ENCODE measurements around the gene FHIP1B.

The FHIP1B gene

DNA sequence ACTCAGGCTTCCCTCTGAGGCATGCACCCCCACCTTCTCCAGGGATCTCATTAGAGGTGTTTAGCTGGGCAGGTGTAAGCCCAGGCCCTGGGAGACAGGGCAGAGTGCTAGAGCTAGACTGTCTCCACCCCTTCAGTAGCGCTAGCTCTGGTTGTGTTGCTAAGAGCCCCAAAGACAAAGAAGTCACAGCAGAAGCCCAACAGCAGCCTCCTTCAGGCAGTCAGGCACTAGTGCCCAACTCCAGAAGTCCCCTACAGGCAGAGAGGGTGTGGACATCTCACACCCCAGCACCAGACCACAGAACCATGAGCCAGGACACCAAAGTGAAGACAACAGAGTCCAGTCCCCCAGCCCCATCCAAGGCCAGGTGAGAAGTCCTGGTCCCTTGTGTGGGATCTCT is 4.5 kb upstream of the FHIP1B start, which contains the start of gene CNGA4:
Gene CNGA4, plus strand, starts transcription at position 188 of the 400 bp plus-strand sequence. Its CDS starts 118 bp downstream, at position 306.
- no peak for DNase-seq

DNA sequence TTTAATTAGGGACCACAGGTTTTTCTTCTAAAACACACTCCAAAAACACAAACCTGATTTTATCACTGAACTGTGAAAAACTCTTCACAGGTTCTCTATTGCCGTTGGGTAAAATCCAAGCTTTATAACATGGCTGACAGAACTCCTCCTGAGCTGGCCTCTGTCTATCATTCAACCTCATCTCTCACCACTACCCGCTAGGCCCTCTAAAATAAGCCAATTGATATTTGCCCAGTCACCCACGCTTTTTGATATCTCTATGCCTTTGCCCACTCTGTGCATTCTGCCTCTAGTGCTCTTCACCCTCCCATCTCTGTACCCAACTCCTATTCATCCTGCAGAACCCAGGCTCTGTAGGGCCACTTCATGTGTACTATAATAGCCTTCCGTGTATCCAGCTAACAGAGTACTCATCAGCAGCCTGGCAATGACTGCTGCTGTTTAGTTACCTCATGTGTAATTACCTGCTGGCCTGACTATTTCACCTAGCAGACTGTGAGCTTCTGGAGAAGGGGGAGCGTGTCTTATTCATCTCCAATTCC is 3.4 kb upstream of the FHIP1B start:
- DNase-seq: no peak

DNA sequence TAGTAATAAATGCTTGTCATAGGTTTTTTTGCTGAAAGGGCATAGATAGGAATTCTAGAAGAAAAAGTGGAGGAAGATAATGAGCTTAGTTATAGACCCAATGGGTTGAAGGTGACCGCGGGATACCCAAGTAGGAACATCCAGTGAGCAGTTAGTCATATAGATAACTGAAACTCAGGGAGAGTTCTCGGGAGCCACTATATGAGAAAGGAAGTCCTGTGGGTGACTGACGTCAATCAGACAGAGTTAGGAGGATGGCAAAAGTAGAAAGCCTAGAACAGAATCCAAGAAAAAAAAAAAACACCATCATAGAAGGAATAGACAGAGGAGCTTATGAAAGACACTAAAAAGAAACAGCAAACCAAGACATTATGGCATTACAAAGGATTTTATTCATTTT is 2.8 kb upstream of the FHIP1B start:
- DNase-seq: no peak

DNA sequence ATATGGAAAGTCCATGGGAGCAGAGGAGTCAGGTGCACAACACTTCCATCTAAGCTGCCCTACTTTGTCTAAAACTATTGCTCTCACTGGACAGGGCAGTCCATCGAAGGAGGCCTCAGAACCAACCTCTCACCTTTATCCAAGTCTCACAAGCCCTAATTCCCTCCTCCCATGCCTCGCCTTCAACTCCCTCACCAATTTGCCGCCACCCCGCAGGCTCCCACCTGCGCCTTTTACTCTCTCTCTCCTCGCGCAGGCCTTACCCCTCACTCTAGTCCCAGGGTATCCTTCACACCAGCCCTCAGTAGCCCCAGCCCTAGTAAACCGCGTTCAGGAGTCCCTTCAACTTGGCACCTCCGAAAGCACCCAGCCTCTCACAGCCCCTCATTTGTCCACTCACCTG is 451 bp downstream of the FHIP1B start:
- DNase-seq: no peak

DNA sequence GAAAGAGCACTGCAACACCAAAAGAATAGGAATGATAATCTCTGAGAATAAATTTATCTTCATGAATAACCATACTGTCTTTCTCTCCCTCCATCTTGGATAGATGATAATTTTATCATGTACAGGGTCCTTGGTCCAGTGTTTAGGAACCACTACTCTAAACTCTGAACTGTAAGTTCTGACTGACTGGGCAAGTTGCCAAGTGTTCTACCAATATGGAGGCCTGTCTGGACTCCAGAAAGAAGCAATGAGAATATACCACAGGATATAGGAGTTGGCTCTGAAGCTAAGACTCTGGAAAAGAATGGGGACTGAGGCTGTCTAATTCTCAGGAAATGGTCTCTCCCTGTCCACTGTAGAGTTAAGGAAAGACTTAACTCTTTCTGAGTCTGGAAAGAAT is 1.5 kb downstream of the FHIP1B start:
- no peak for DNase-seq

DNA sequence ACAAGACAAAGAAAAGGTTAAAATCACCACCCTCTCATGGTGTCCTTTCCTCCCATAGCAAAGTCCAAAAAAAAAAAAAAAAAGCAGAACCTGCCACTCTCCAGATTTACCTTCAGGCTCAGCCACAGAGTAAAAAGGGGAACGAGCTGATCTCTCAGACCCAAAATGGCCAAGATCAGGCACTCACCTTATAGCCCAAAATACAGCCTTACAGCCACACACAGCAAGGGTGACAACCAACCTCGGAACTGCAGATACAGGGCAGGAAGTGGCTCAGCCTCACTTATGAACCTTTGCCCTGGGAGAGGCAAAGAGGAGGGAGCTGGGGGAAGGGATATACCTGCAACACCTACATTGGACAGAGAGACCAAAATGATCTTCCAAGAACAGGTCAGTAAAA is 4.5 kb downstream of the FHIP1B start:
- DNase-seq: no peak

DNA sequence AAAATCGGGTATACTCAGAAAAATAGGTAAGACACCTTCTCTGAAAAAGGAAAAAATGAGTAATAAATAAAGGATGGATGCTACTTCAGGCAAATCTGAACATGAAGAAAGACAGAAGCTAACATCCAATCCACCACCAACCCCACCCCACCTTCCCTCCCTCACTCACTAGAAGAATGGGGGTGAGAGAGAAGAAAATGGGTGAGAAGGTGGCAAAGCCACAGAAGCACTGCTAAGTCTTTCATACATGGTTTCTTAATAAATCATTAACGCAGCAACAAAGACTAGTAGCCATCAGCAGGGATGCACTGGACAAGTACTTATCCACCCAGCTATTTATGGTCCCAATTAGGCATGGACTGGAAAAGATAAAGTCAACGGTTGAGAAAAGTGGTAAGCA is 5.9 kb downstream of the FHIP1B start:
- DNase-seq: no peak

DNA sequence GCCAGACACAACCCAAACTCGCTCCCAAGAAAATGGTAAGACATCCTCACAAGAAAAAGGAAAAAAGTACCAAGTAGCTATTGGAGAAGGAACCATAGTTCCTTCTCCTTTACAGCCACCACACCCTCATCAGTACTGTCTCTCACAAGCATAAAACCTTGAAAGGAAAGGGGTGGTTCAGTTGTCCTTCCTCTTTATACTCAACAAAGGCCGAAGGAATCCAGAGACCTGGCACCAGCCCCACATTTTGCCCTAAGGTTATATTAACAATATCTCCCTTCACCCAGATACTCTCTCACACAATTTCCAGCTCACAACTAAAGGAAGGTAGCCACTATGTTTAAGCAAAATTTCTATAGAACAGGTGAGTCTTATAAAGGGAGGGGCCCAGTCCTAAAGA is 8.5 kb downstream of the FHIP1B start:
- DNase-seq: no peak

DNA sequence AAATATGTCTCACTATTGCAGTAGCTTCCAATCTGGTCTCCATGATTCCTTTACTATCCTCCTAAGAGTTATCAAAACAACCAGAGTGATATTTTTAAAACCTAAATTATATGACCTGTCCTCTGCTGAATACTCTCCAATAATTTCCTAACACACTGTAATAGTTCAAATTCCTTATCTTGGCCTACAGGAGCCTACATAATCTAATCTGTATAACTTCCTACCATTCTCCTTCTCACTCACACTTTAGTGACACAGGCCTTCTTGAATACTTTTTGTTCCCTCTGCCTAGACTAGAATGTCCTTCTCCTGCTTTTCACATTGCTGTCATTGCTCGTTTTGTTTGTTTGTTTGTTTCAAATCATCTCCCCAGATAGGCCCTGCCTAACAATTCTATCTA is 9.4 kb downstream of the FHIP1B start:
- no peak for DNase-seq

DNA sequence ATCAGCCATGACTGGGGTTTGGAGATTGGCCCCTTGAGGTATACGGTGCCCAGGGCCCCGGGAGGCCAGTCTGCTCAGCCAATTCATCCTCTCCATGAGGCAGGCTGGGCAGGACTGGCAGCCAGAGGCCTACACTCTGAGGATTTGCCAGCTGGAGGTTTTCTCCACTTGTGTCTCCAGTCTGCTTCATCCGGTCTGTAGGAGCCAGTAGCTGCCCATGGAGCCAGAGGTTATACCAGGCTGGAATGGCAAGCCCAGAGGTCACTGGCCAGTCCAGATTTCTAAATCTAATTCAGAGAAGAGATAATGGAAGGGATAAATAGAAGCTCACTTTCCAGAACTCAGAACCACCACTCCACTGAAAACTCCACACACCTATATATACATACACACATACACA is 10.0 kb downstream of the FHIP1B start:
- DNase-seq: no peak

DNA sequence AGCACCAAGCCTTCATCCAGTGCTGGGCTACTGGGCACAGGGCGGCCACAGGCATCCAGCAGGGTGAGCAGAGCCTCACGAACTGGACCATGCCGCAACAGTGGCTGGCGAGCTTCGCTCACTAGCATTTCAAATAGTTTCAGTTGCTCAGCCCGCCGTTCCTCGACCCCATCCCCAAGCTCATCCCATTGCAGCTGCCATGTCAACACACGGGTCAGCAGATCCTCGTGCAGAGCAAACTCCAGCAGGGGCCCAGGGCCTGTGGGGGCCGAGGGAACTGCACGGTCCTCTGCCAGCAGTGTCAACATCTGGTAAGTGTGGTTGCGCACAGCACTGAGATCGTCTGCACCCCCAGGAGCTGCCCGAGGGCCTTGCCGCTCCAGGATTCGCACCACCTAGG is 10.6 kb downstream of the FHIP1B start:
- DNase-seq: no peak

DNA sequence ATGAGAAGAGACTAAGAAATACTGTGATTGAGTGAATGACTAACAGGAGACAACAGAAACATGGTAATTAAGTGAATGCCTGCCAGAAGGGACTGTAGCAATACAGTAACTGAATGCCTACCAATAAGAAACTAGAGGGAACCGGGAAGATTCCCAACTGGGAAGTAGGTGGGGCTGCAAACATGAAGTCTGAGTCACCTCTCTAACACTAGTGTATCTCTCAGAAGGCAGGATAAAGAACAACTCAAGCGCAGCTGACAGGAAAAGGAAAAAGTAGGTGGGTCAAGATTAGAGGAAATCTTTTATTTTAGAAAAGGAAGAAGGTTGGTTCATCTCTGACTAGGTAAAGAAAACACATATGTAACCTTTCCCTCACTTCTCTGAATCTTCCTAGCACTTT is 15.1 kb downstream of the FHIP1B start:
- no peak for DNase-seq

DNA sequence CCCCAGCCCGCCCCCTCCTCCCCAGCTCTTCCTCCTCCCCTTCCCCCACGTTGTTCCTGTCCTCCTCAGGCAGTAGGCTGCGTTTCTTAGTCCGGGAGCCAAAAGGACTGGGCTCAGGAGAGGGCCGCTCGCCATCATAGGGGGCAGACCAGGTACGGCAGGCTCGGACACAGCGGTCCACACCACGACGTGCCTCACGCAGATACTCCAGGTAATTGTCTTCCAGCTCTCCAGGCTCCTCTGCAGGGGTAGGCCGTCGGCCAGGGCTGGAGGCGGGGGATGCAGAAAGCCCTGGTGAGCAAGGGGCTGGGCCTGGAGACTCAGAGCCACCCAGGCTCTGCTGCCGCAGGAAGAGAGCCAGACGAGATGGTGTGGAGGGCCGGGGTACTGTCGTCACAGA is 16.7 kb downstream of the FHIP1B start:
- no peak for DNase-seq

DNA sequence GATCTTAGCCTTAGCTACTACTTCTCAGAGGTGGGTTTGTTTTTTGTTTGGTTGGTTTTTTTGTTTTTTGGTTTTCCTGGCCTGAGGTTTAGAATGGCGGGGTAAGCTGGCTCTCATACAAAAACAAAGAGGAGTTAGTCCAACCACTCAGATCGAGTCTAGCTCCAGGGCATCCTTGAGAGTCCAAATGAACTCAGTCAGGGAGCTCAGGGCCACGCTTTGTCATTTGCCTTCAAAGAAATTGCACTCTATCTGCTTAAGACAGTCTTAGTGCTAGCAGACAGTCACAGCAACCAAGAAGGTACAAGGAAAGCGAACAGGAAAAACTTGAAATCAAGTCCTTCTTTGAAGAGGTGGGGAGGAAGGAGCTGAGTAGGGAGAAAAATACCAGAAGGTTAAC is 17.9 kb downstream of the FHIP1B start:
- no peak for DNase-seq

DNA sequence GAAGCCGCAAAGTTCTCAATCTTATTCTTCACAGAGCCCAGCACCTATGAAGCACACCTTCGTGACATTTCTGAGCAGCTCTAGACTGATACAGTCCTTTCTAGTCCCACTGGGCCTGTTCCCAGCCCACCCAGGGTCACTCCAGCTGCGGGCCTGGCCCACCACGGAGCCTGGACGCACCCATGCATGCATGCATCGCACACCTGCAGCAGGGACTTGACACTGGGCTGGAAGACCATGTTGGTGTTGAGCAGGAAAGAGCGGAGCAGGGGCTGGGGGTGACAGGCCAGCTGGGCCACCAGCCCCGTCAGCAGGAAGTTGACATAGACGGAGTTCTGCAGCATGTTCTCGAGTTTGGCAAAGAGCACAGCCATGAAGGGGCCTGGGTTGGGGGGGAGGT is 19.9 kb downstream of the FHIP1B start:
- no peak for DNase-seq

DNA sequence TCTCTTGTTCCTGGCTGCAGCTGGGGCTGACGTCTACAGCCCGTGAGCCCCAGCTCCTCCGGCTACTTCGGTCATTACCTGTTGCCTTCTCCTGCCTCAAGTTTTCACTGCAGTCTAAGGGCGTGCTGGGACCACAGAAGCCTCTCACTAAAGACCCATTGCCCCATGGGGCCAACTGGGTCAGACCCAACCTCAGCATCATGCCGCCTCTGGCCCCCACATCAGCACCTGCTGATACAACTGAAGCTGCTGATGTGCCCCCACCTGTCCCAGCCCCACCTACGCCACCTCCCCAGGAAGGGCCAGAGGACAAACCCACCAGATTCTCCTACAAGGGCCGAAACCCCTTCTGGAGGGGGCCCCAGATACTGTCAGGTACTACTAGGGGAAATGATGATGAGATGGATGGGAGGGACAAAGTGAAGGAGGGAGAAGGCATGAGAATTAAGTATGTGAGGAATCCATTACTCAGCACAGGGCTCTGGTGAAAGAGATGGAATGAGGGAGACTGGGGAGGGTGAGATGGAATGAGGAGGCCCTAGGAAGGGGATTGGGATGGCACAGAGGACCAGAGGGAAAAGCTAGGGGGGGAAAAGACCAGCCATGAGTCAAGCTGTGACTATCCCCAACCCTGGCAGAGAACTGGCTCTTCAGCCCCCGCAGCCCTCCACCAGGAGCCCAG is 24.0 kb downstream of the FHIP1B start:
- DNase-seq: no peak

DNA sequence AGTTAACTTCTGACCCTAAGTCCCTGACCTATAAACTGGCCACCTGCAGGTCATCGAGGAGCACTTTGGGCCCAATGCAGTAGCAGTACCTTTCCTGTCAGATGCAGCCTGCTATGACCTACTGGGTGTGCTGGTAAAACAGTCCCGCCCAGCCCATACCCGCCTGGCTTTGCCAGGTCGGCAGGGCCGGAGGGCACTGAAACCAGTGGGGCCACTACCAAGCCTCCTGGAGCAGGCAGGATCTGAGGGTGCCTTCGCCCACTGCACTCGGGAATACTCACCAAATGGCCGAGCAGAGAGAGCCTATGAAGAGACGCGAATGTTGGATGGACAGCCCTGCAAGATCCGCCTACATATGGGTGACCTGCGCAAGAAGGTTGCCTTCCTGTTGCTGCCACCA is 24.6 kb downstream of the FHIP1B start:
- no peak for DNase-seq

DNA sequence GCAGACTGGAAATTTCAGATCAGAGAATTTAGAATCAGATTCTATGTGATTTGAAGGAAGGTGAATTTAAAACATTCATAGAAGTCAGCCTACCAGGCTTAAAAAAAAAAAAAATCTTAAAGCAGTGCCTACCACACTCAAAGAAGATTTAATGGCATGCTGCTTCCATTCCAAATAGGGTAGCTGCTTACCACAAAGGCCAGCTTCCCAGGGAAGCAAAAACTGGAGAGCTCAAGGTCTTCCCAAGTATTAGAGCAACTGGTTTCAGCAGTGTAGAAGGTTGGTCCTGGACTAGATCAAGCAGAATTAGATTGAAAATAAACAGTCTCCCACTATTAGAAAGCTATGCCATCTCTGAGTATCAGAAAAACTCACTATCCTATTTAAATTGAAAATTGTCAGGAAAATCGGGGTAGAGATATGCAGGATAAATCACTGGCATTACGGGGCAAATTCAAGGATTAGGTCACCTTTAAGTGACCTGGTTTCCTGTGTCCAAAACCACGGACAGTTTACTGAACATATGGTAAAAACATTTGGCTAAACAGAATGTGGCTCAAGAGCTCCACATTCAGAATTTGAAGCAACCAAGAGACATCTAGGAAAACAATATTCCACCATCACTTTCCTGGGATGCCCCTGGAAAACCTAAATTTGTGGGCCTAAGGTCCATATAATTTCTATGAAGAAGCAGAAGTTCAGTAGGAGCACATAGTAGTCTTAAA is 27.8 kb downstream of the FHIP1B start:
- DNase-seq: no peak

DNA sequence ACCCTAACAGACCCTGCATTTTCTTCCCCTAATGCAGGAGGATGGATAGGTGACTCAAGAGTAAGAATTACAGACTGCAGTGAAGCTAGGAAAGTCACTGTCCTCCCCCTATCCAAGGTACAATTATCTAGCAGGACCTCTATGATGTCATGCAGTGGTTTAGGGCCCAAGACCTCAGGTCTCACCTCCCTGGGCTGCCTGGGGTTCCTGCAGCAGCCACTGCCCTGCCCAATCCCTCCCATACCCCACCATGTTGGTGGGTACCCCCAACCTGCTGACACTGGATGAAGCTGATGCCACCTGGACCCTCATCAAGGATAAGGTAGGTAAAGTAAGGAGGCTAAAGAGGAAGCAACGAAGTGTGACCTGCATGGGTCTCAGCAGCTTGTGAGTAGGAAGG is 29.1 kb downstream of the FHIP1B start, which contains the start of gene C11orf42:
Gene C11orf42, plus strand, starts transcription at position 192 of the 400 bp plus-strand sequence. Its CDS starts 59 bp downstream, at position 251.
- DNase-seq: no peak

DNA sequence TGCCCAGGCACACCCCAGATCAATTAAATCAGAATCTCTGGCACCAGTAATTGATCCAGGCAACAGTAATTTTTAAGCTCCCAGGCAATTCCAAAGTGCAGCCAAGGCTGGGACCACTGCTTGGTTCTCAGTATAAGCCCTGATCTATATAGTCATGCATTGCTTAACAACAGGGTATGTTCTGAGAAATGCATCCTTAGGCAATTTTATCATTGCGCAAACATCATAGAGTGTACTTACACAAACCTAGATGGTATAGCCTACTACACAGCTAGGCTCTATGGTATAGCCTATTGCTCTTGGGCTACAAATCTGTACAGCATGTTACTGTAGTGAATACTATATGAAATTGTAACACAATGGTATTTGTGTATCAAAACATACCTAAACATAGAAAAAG is 29.7 kb downstream of the FHIP1B start:
- DNase-seq: no peak

DNA sequence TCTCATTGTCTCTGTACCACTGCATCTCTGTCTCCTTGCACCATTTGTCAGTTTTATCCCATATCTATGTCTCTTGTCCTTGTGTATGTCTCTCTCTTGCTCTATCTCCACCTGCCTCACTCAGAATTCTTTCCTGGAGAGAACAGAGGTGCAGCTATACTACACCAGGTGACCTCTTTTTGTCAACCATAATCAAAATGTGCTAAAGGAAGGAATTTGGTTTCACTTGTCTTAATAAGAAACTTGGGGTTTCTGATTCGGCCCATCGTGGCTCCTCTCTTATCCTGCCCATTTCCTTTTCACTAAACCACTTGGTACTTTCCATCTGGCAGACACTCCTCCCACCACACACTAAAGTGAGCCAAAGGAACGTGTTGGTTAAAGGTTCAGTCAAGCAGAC is 31.1 kb downstream of the FHIP1B start:
- no peak for DNase-seq

DNA sequence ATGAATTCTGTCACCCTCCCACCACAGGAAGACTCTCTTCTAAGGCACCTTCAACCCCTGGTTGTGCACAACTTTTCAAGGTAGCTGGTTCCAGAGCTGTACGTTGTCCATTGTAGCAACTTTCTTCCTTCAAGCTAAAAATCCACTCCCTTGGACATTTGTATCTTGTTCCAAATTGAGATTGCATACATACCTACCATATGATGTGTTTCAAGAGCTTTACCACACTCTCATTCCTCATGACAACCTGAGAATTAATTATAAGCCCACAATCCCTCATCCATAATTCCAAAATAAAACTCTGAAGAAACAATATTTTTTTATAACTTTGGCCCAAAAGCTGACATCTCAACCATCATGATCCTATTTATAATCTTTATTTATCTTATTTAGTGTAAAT is 32.4 kb downstream of the FHIP1B start:
- DNase-seq: no peak

DNA sequence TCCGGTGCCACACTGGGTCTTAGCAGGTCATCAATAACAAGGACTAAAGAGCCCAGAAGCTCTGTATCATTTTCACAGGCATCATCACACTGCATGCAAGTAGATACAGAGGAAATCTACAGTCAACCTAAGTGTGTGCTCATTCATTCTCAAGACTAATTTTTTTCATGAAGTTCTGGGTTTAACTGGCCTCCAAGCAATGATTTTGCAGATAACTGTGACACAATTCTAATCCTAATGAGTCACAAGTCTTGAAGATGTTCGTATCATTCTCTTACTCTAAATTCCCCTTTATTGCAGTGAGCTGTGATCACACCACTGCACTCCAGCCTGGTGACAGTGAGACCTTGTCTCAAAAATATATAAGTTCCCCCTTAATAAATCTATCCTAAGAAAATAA is 33.0 kb downstream of the FHIP1B start:
- DNase-seq: no peak

DNA sequence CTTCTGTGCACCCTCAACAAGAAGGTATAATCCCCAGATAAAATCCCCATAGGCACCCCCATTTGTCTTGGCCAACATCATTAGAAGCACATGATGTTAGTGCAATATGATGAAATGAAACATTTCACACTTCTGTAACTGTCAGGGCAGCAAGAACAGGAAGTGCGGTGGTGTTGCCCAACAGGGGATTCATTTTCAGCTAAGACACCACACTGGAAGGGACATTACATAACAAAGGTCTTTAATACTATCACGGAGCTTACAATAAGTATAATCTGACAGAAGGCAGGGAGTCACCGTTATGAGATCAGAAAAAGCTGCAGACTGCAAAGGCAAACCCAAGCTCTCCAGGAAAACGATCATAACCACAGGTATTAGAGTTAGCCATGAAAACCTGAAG is 33.5 kb downstream of the FHIP1B start:
- no peak for DNase-seq
